ENCODE measurements around the gene BTBD17.
A peak's percentile ranks its signal among the peaks of the same experiment; 100 is the strongest.

The BTBD17 gene

GRCh38 chr17:74332763-74333283, 28.8 kb downstream of the BTBD17 start:
- DNase-seq: no peak

GRCh38 chr17:74332017-74332650, 29.5 kb downstream of the BTBD17 start:
- DNase-seq: no peak

GRCh38 chr17:74330446-74330845, 31.2 kb downstream of the BTBD17 start:
- no peak for DNase-seq

GRCh38 chr17:74329378-74329777, 32.3 kb downstream of the BTBD17 start:
- no peak for DNase-seq

- DNase-seq: no peak
Measured at GRCh38 chr17:74328487-74328886, 33.2 kb downstream of the BTBD17 start.

- DNase-seq: no peak
Measured at GRCh38 chr17:74326506-74326905, 35.2 kb downstream of the BTBD17 start.

- DNase-seq: peak; percentile 51
Measured at GRCh38 chr17:74325743-74326379, 35.8 kb downstream of the BTBD17 start, which contains the start of gene KIF19. Gene KIF19 (plus strand): TSS chr17:74326226. CDS start chr17:74326350, 124 bp downstream.

- no peak for DNase-seq
Measured at GRCh38 chr17:74325376-74325742, 36.3 kb downstream of the BTBD17 start.

GRCh38 chr17:74324521-74324920, 37.1 kb downstream of the BTBD17 start:
- no peak for DNase-seq

- no peak for DNase-seq
Measured at GRCh38 chr17:74318391-74318790, 43.3 kb downstream of the BTBD17 start.

- no peak for DNase-seq
Measured at GRCh38 chr17:74317071-74317470, 44.6 kb downstream of the BTBD17 start.

- DNase-seq: no peak
Measured at GRCh38 chr17:74316220-74316619, 45.4 kb downstream of the BTBD17 start.

GRCh38 chr17:74314877-74315276, 46.8 kb downstream of the BTBD17 start:
- DNase-seq: no peak

- DNase-seq: no peak
Measured at GRCh38 chr17:74309902-74310301, 51.8 kb downstream of the BTBD17 start.

GRCh38 chr17:74307984-74308773, 53.5 kb downstream of the BTBD17 start:
- DNase-seq: no peak

Data from activated CD4-positive, alpha-beta T cell treated with anti-CD3 and anti-CD28 coated beads, Interleukin-2, amount 50 U/mL, for 16 hours (primary cell).